Breast epithelium (tissue), 3 donors: Measurements from ENCODE around the gene GSTT4.

Experiments
- POLR2A ChIP-seq: fragments of 450-650 bp; IDR thresholded peaks from one replicate; pipeline ENCODE4 v1.6.1; 2016; ENCODE audit warnings: antibody characterized with exemption, mild to moderate bottlenecking, moderate library complexity
- TF ChIP-seq, protein P1 (sequence below), 3 donors: fragments of 450-650 bp; IDR thresholded peaks; one replicate each; pipeline ENCODE4 v1.5.1; 2016 to 2017; ENCODE audit warnings: antibody characterized with exemption in 3 of 3, mild to moderate bottlenecking in 3 of 3, moderate library complexity in 3 of 3

GRCh38 chr22:23984430-23984829 is 20.8 kb downstream of the GSTT4 start:
- TF ChIP-seq, protein P1, sequence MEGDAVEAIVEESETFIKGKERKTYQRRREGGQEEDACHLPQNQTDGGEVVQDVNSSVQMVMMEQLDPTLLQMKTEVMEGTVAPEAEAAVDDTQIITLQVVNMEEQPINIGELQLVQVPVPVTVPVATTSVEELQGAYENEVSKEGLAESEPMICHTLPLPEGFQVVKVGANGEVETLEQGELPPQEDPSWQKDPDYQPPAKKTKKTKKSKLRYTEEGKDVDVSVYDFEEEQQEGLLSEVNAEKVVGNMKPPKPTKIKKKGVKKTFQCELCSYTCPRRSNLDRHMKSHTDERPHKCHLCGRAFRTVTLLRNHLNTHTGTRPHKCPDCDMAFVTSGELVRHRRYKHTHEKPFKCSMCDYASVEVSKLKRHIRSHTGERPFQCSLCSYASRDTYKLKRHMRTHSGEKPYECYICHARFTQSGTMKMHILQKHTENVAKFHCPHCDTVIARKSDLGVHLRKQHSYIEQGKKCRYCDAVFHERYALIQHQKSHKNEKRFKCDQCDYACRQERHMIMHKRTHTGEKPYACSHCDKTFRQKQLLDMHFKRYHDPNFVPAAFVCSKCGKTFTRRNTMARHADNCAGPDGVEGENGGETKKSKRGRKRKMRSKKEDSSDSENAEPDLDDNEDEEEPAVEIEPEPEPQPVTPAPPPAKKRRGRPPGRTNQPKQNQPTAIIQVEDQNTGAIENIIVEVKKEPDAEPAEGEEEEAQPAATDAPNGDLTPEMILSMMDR (IDR thresholded peaks at IDR 0.05): peak in 1 of 3 donors; percentile 37
- no peak for TF ChIP-seq POLR2A
